ENCODE measurements around the gene FGF19.

FGF19 gene

GRCh38 chr11:69686856-69687255 is 17.0 kb downstream of the FGF19 start:
- DNase-seq (ENCODE audit: extremely low spot score), result no peak
- TF ChIP-seq SUZ12 (IDR thresholded peaks at IDR 0.05), result no peak
- no peak for TF ChIP-seq ELF4 (IDR thresholded peaks at IDR 0.05)
- TF ChIP-seq LEF1 (IDR thresholded peaks at IDR 0.05; ENCODE audit: borderline replicate concordance), result no peak
- TF ChIP-seq CTBP1 (IDR thresholded peaks at IDR 0.05; ENCODE audit: borderline replicate concordance), result no peak
- no peak for TF ChIP-seq HDGF (IDR thresholded peaks at IDR 0.05; ENCODE audit: borderline replicate concordance)
- TF ChIP-seq ZNF384 (IDR thresholded peaks at IDR 0.05), result no peak
- no peak for TF ChIP-seq ARNT (IDR thresholded peaks at IDR 0.05)
- TF ChIP-seq TARDBP (IDR thresholded peaks at IDR 0.05), result no peak
- no peak for TF ChIP-seq FOXA1 (IDR thresholded peaks at IDR 0.05)
- ChIA-PET POLR2A (no interaction called here), CTCF (no interaction called here)

GRCh38 chr11:69686452-69686851 is 17.4 kb downstream of the FGF19 start:
- DNase-seq (ENCODE audit: extremely low spot score), result no peak
- TF ChIP-seq PKNOX1 (IDR thresholded peaks at IDR 0.05) (no peak), ARNT (IDR thresholded peaks at IDR 0.05) (no peak), ZNF384 (IDR thresholded peaks at IDR 0.05) (no peak), SP1 (IDR thresholded peaks at IDR 0.05) (no peak), TARDBP (IDR thresholded peaks at IDR 0.05) (no peak), FOXA1 (IDR thresholded peaks at IDR 0.05) (no peak)
- ChIA-PET POLR2A (no interaction called here), CTCF (no interaction called here)

GRCh38 chr11:69685348-69685747 is 18.5 kb downstream of the FGF19 start:
- CTCF ChIA-PET, result no interaction called here
- DNase-seq (ENCODE audit: extremely low spot score), result no peak
- no peak for TF ChIP-seq TARDBP (IDR thresholded peaks at IDR 0.05)
- no peak for TF ChIP-seq ARNT (IDR thresholded peaks at IDR 0.05)
- no peak for TF ChIP-seq SUZ12 (IDR thresholded peaks at IDR 0.05)
- TF ChIP-seq HDGF (IDR thresholded peaks at IDR 0.05; ENCODE audit: borderline replicate concordance), result no peak
- TF ChIP-seq PKNOX1 (IDR thresholded peaks at IDR 0.05), result no peak
- no peak for TF ChIP-seq ELF4 (IDR thresholded peaks at IDR 0.05)
- TF ChIP-seq FOXK2 (IDR thresholded peaks at IDR 0.05), result no peak
- TF ChIP-seq FOXM1 (IDR thresholded peaks at IDR 0.05; ENCODE audit: borderline replicate concordance), result no peak
- no peak for TF ChIP-seq NFRKB (IDR thresholded peaks at IDR 0.05)
- no peak for TF ChIP-seq LEF1 (IDR thresholded peaks at IDR 0.05; ENCODE audit: borderline replicate concordance)
- TF ChIP-seq ZNF384 (IDR thresholded peaks at IDR 0.05), result no peak
- no peak for TF ChIP-seq FOXA1 (IDR thresholded peaks at IDR 0.05)
- POLR2A ChIA-PET, result interaction anchor here (1.2 kb wide), 1 partner anchor 10 kb away, joined by 3 read pairs; the partner anchor contains the start of gene LTO1

- ChIA-PET POLR2A (interaction anchor here (1.2 kb wide), 1 partner anchor 10 kb away, joined by 3 read pairs; the partner anchor contains the start of gene LTO1), CTCF (no interaction called here)
- TF ChIP-seq FOXA1 (IDR thresholded peaks at IDR 0.05), result no peak
- no peak for TF ChIP-seq ZNF384 (IDR thresholded peaks at IDR 0.05)
- no peak for TF ChIP-seq ARNT (IDR thresholded peaks at IDR 0.05)
- TF ChIP-seq BHLHE40 (IDR thresholded peaks at IDR 0.05; ENCODE audit: borderline replicate concordance), result no peak
- no peak for TF ChIP-seq NFRKB (IDR thresholded peaks at IDR 0.05)
- no peak for TF ChIP-seq CTBP1 (IDR thresholded peaks at IDR 0.05; ENCODE audit: borderline replicate concordance)
- TF ChIP-seq LEF1 (IDR thresholded peaks at IDR 0.05; ENCODE audit: borderline replicate concordance), result no peak
- no peak for TF ChIP-seq FOXK2 (IDR thresholded peaks at IDR 0.05)
- no peak for TF ChIP-seq HDGF (IDR thresholded peaks at IDR 0.05; ENCODE audit: borderline replicate concordance)
- TF ChIP-seq PKNOX1 (IDR thresholded peaks at IDR 0.05), result no peak
- DNase-seq (ENCODE audit: extremely low spot score), result no peak
Observed at GRCh38 chr11:69684651-69685050, 19.2 kb downstream of the FGF19 start.

- TF ChIP-seq FOXM1 (IDR thresholded peaks at IDR 0.05; ENCODE audit: borderline replicate concordance) (no peak), ARNT (IDR thresholded peaks at IDR 0.05) (no peak), TARDBP (IDR thresholded peaks at IDR 0.05) (no peak), NFRKB (IDR thresholded peaks at IDR 0.05) (no peak), BHLHE40 (IDR thresholded peaks at IDR 0.05; ENCODE audit: borderline replicate concordance) (no peak), CTBP1 (IDR thresholded peaks at IDR 0.05; ENCODE audit: borderline replicate concordance) (no peak), ELF4 (IDR thresholded peaks at IDR 0.05) (no peak), FOXA1 (IDR thresholded peaks at IDR 0.05) (no peak), FOXK2 (IDR thresholded peaks at IDR 0.05) (no peak), LEF1 (IDR thresholded peaks at IDR 0.05; ENCODE audit: borderline replicate concordance) (no peak), ZNF384 (IDR thresholded peaks at IDR 0.05) (no peak), SP1 (IDR thresholded peaks at IDR 0.05) (no peak), SUZ12 (IDR thresholded peaks at IDR 0.05) (no peak), L3MBTL2 (conservative IDR thresholded peaks at IDR 0.05) (no peak), HDGF (IDR thresholded peaks at IDR 0.05; ENCODE audit: borderline replicate concordance) (no peak), PKNOX1 (IDR thresholded peaks at IDR 0.05) (no peak)
- POLR2A ChIA-PET, result no interaction called here
- no peak for DNase-seq (ENCODE audit: extremely low spot score)
- CTCF ChIA-PET, result no interaction called here
Observed at GRCh38 chr11:69683764-69684333, 20.0 kb downstream of the FGF19 start.

GRCh38 chr11:69682681-69683326 is 21.0 kb downstream of the FGF19 start:
- TF ChIP-seq HDGF (IDR thresholded peaks at IDR 0.05; ENCODE audit: borderline replicate concordance) (no peak), PKNOX1 (IDR thresholded peaks at IDR 0.05) (no peak), NFRKB (IDR thresholded peaks at IDR 0.05) (no peak), TARDBP (IDR thresholded peaks at IDR 0.05) (no peak)
- no peak for DNase-seq (ENCODE audit: extremely low spot score)
- ChIA-PET POLR2A (no interaction called here), CTCF (no interaction called here)

Measured in HEK293T (cell line).